Stimulated activated CD8-positive, alpha-beta memory T cell treated with anti-CD3 and anti-CD28 coated beads, Interleukin-7, amount 100 ng/mL, for 48 hours (primary cell): Measurements from ENCODE around the gene FGF14.

Experiments
- DNase-seq, 2 donors: peaks; one replicate each; pipeline ENCODE4 v3.0.0-alpha.2; 2020; ENCODE audit warnings: low read depth in 1 of 2; ENCODE audit errors: extremely low read depth in 1 of 2

The FGF14 gene

DNA sequence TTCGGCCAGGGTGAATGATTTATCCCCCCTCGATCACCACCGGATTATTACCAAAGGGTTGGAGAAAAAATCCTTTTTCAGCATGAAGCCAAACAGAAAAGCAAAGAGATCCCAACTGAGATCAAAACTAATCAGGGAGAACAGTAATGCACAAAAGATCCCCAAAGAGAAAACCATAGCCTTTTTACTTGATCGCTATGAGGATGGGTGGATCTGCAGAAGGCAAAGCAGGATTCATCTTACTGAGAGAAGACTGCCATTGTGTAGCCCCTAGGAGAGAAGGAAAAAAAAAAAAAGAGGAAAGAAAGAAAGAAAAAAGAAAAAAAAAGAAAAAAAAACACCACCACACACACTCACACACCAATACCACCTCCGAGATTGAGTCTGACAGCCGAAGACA is at the start of gene FGF14:
FGF14 (minus strand) TSS at position 283 of the 400 bp plus-strand sequence.
- no peak for DNase-seq

DNA sequence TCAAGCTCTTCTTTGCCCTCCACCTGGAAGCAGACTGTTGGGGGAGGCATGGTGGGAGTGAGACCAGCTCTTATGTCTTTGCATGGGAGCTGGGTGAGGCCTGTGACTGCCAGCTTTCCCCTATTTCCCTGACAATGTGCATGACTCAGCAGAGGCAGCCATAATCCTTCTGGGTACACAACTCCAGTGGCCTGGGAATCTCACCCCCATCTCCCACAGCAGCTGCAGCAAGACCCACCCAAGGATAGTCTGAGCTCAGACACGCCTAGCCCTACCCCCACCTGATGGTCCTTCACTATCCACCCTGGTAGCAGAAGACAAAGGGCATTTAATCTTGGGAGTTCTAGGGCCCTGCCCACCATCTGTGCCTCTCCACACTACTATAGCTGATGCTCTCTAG is 41.4 kb upstream of the FGF14 start:
- no peak for DNase-seq

DNA sequence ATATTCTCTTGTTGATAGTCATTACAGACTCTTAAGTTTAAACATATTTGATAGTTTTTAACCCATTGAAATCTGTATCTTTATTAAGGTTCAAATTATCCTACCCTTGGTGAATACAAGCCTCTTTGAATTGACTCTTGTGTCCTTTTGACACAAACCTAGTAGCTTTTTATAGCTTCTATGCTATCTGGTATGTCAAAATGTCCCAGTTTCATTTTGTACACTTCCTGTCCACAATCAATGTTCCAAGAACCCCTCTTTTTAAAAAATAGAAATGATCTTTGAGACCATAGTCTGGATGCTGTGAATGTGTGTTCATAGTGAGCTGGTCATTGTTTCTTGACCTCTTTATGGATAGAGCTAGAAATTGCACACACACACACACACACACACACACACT is 39.2 kb upstream of the FGF14 start:
- DNase-seq: no peak

GRCh38 chr13:102440259-102440936 is 38.5 kb upstream of the FGF14 start:
- DNase-seq: no peak

DNA sequence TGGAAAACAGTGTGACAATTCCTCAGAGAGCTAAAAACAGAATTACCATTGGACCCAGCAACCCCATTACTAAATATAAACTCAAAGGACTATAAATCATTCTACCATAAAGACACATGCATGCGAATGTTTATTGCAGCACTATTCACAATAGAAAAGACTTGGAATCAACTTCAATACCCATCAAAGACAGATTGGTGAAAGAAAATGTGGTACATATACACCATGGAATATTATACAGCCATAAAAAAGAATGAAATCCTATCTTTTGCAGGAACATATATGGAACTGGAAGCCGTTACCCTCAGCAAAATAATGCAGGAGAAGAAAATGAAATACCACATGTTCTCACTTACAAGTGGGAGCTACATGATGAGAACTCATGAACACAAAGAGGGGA is 20.8 kb upstream of the FGF14 start:
- no peak for DNase-seq

- DNase-seq: no peak
These were observed 3.8 kb upstream of the FGF14 start for GRCh38 chr13:102405499-102406100.

GRCh38 chr13:102402290-102402689 is 442 bp upstream of the FGF14 start:
- peak in 1 of 2 donors; percentile 29 for DNase-seq

DNA sequence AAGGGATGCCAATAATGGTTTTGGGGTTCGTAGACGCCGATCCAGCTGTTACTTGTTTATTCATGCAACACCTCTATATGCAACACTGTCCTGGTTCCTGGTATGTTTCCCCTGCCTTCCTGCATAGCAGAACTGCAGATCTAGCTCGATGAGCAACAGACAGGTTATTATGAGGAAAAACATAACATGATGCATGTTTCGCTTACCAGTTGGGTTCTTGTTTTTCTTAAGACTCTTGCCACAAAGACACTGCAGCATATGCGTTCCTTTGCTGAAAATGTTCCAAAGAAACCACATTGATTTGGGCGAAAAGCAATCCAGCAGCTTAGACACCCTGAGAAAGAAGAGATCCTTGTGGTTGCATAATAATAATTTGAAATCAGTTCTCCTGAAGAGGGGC is 583 bp downstream of the FGF14 start:
- DNase-seq: no peak

DNA sequence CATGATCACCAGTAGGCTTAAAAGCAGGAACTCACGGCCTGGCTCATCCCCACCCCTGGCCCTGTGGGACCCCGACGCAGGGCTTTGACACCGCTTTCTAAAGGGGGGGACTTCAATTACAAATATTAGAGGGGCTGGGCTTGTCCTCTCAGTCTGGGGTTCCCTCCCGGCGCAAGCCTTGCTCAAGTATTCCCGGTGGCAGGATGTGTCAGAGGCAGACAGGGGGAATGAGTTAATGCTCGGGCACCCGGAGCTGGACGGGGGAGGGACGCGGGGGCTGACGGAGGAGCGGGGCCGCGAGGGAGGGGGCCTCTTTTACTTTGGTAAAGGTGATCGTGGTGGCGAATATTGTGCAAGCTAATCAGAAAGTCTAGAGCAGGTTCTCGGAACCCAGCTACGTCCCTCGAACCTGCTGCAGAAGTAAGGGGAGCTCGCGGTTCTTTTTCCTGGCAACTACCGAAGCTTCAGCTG is 1.1 kb downstream of the FGF14 start:
- DNase-seq: no peak

DNA sequence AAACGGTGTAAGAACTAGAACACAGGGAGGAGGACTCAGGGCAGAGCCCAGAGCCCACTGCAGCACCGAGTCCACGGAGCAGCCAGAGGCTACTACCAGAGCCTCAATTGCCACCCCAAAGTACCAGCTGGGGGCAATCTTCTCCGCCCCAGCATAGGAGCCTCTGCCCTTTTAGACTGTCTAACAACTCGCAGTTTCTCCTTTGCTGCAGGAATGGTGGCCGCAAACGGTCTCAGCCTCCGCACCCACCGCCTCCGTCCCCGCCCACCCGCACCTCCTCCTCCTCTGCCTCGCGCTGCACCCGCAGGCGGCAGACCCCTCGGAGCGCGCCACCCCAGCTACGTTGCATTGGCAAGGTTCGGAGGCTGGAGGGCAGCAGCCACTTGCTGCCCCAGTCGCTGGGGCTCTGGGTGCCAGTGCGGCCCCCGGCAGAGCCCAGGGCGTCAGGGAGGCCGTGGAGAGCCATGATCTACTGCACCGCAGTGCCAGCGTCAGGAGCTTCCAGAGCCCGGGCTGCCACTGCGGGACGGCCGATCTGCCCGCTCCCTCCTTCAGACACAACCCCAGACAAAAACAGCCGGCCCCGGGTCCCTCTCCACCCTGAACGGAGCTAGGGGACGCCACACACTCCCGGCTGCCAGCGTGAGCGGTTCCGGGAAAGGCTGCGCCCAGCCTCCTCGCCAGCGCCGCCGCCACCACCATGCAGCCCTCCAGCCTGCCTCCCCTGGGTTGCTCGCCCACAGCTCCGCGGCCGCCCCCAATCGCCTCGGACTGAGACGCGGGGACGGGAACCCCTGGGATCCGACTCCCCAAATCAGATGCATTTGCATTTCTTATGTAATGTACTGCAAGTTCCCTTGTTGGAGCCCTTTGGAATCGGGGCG is 1.8 kb downstream of the FGF14 start:
- DNase-seq: no peak

DNA sequence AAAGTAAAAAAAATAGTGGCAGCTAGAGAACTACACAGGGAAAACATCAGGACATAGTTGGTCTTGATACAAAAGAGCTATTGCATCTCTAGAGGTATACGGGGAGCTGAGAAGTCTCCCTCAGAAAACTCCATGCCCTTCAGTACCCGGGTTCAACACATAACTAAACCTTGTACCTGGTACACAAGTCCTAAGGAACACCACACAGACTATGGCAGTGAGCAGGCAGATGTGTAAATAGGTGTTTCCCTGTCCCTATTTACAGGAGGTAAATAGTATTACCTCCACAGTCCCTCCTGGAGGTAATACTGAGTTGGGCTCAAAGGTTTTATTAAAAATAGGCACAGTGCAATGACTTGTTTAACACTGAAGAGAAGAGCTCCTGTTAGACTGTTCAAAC is 5.9 kb downstream of the FGF14 start:
- no peak for DNase-seq

DNA sequence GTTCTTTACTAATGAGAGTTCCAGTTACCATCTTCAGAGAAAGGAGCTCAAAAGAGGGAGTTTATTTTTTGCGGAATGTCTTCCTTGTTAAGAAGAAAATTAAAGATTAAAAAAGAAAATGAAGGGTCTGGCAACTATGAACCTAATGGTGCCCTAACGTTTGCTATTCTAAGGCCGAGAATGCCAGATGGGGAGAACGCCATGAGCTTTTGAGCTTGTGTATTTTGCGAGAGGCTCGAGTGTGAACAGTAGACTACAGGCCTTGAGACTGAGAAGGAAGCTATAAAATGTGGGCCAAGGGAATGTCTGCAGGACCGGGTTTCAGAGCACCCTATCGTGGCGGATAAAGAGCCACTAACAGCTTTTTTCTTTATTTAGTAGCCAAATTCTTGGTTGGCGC is 6.7 kb downstream of the FGF14 start:
- no peak for DNase-seq

GRCh38 chr13:102394158-102395053 is 7.4 kb downstream of the FGF14 start:
- peak; percentile 89 to 95 for DNase-seq

GRCh38 chr13:102392481-102393209 is 9.2 kb downstream of the FGF14 start:
- DNase-seq: peak in 1 of 2 donors; percentile 34

DNA sequence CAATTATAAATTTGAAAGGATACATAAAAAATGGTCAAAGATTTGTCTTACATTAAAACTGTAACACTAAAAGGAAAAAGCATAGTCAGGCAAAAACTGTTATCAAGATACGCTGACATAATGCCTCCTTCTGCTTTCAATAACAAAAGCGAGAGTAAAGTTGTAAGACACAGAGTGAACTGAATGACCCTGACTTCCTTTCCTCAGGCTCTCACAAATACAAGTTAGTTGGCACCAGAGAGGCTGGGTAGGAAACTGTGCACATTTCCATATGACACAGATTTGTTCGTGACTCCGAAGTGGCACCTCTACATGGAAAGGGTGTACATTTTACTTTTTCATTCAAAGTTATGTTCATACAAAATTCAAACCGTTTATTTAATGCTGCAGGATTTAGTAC is 15.4 kb downstream of the FGF14 start:
- DNase-seq: no peak

DNA sequence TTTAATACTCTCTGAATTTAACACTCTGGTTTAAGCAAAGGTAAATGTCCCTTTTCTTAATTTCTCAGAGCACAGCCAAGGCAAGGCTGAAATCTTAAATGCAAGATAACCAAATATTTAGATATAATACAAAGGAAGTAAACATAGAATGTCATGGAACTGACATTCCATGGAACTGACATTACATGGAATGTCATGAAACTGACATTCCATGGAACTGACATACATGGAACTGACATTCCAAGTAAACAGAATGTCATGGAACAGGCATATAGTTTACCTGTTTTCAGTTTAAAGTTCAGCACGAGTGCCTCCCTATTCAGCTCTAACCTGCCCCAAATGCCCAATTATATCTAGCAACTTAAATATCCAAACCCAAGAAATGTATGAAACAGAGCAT is 21.8 kb downstream of the FGF14 start:
- DNase-seq: no peak

DNA sequence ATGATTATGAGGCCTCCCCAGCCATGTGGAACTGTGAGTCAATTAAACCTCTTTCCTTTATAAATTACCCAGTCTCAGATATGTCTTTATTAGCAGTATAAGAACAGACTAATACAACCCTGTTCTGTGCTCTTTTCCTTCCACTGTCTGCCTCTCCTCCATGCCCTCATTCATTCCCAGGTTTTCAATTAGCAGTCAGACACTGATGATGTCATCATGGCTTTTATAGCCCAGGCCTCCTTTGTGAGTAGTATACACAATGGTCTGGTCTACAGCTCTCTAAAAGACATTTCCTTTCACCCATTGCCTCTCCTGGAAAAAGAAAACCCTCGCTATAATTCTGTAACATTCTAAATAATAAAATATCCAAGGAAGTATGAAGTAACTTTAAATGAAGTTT is 25.5 kb downstream of the FGF14 start:
- DNase-seq: no peak

GRCh38 chr13:102374726-102375125 is 27.1 kb downstream of the FGF14 start:
- no peak for DNase-seq

DNA sequence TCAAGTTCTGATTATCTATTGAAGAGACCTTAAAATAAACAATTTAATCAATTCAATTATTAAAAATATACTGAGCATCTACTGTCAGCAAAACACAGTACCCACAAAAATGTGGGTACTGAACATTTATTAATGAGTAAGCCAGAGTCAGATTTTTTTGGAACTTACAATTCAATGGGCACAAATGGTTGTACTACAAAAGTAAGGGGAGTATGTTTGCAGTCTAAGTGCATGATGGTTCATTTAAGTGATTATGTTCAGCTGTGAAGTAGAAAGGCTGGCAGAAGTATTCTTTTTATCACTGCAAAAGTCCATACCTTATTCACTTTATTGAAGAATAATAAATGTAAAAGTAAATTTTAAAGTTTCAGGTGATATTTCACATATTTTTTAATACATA is 27.6 kb downstream of the FGF14 start:
- DNase-seq: no peak

DNA sequence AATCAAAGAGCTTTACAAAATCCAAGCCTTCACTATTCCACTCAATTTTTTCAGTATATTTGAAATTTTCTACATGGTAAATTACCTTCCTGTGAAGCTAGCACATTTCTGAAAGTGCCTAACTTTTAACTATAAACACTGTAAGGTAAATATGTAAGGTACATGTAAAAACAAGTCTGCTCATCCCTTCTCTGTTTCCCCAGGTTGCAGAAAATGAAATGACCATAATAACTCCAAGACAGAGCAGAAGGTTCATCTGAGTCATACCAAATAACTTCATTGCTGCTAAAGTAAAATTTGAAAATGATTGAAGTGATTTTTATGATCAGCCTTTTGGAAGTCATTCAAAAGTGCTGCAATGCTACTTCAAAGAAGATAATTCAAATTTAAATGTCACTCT is 28.6 kb downstream of the FGF14 start:
- no peak for DNase-seq
